ENCODE measurements around the gene EXOSC5. TPM values are rescaled to one million over a fixed set of nuclear protein-coding genes. Genes with fewer than 3 reads are reported as not detected.
A peak's percentile ranks its signal among the peaks of the same experiment; 100 is the strongest.

EXOSC5 gene
- total RNA-seq, 4 donors from 2014 or later: 14.0 to 21.3 (median 19.8) TPM

DNA sequence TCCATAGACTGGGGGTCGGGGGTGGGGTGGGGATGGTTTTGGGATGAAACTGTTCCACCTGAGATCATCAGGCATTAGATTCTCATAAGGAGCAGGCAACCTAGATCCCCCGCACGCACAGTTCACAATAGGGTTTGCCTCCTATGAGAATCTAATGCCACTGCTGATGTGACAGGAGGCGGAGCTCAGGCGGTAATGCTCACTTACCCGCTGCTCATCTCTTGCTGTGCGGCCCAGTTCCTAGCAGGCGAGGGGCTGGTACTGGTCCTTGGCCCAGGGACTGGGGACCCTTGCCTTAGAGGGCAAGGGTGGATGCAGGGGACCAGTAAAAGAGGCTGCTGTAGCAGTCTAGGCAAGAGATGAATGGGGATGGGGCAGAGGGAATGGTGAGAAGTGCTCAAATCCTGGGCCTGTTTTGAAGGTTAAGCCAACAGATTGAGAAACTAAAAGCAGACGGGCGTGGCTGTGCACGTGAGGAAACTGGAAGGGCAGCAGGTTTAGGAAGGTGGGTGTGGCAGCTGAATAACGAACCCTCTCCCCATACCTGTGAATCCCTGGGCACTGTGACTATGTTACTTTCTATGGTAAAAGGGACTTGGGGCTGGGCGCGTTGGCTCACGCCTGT is 44.3 kb upstream of the EXOSC5 start:
- Histone ChIP-seq H3K27me3 (no peaks in the 10 kb centered on the region), H3K4me1 (peaks cover 0 to 21% (median 0%) of the 10 kb centered on the region in 4 donors), H3K27ac (no peak overlapping the region), H3K36me3 (peaks cover 0 to 19% (median 0%) of the 10 kb centered on the region in 3 donors), H3K4me3 (no peak overlapping the region), H3K9me3 (no peaks in the 10 kb centered on the region)
- no peak for DNase-seq (ENCODE audit: low spot score in 2 of 2)
- 77 to 81% methylated on average over 15 of the region's 15 CpGs for WGBS, 2 donors
- TF ChIP-seq POLR2A (IDR thresholded peaks at IDR 0.05) (no peak), CTCF (IDR thresholded peaks at IDR 0.05) (no peak), EP300 (IDR thresholded peaks at IDR 0.05) (no peak)

GRCh38 chr19:41439441-41440222 is 42.5 kb upstream of the EXOSC5 start, which contains the start of gene DMAC2:
DMAC2 (minus strand) TSS chr19:41439912; CDS start chr19:41439899, 13 bp downstream.
- Histone ChIP-seq H3K9me3 (no peaks in the 10 kb centered on the region), H3K27me3 (no peaks in the 10 kb centered on the region), H3K27ac (peak within 1 kb of the TSS; percentile 71 to 95 (median 92)), H3K4me3 (peak within 1 kb of the TSS; percentile 62 to 74 (median 68)), H3K36me3 (peaks cover 0 to 31% (median 0%) of the 10 kb centered on the region in 3 donors), H3K4me1 (peaks cover 0 to 21% (median 0%) of the 10 kb centered on the region in 4 donors)
- TF ChIP-seq EP300 (IDR thresholded peaks at IDR 0.05) (peak; percentile 85 to 94), CTCF (IDR thresholded peaks at IDR 0.05) (peak in 4 of 5 experiments; percentile 31 to 51 (median 34)), POLR2A (IDR thresholded peaks at IDR 0.05) (peak; percentile 59 to 71)
- 1% methylated on average over 38 to 40 of the region's 40 CpGs for WGBS, 2 donors
- DNase-seq (ENCODE audit: low spot score in 2 of 2): peak; percentile 96 to 99

GRCh38 chr19:41437944-41438574 is 40.9 kb upstream of the EXOSC5 start:
- DNase-seq (ENCODE audit: low spot score in 2 of 2): no peak
- 90% methylated on average over 7 of the region's 7 CpGs for WGBS, 2 donors
- TF ChIP-seq CTCF (IDR thresholded peaks at IDR 0.05): no peak
- no peak for TF ChIP-seq EP300 (IDR thresholded peaks at IDR 0.05)
- TF ChIP-seq POLR2A (IDR thresholded peaks at IDR 0.05): no peak
- H3K9me3 ChIP-seq: no peaks in the 10 kb centered on the region
- no peaks in the 10 kb centered on the region for H3K27me3 ChIP-seq
- H3K4me1 ChIP-seq: peaks cover 0 to 21% (median 0%) of the 10 kb centered on the region in 4 donors
- H3K27ac ChIP-seq: no peak overlapping the region
- no peak overlapping the region for H3K4me3 ChIP-seq
- peaks cover 0 to 38% (median 0%) of the 10 kb centered on the region in 3 donors for H3K36me3 ChIP-seq

DNA sequence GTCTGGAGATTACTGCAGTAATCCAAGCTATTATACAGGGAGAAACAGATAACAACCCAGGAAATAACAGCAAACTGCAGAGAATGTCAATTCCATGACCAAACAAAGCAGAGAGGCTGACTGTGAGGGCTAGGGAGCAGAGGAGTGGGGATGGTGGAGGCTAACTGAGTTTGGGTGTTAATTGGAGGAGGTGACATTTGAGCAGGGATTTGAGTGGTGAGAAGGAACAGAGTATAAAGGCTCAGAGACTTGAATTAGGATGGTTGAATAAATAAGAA is 39.5 kb upstream of the EXOSC5 start:
- Histone ChIP-seq H3K4me3 (no peak overlapping the region), H3K4me1 (peaks cover 0 to 21% (median 0%) of the 10 kb centered on the region in 4 donors), H3K27ac (no peak overlapping the region), H3K27me3 (no peaks in the 10 kb centered on the region), H3K36me3 (peaks cover 0 to 53% (median 5%) of the 10 kb centered on the region in 3 donors), H3K9me3 (no peaks in the 10 kb centered on the region)
- TF ChIP-seq CTCF (IDR thresholded peaks at IDR 0.05) (no peak), POLR2A (IDR thresholded peaks at IDR 0.05) (no peak), EP300 (IDR thresholded peaks at IDR 0.05) (no peak)
- DNase-seq (ENCODE audit: low spot score in 2 of 2): no peak
